ENCODE measurements around the gene ZER1.

Gene ZER1

DNA sequence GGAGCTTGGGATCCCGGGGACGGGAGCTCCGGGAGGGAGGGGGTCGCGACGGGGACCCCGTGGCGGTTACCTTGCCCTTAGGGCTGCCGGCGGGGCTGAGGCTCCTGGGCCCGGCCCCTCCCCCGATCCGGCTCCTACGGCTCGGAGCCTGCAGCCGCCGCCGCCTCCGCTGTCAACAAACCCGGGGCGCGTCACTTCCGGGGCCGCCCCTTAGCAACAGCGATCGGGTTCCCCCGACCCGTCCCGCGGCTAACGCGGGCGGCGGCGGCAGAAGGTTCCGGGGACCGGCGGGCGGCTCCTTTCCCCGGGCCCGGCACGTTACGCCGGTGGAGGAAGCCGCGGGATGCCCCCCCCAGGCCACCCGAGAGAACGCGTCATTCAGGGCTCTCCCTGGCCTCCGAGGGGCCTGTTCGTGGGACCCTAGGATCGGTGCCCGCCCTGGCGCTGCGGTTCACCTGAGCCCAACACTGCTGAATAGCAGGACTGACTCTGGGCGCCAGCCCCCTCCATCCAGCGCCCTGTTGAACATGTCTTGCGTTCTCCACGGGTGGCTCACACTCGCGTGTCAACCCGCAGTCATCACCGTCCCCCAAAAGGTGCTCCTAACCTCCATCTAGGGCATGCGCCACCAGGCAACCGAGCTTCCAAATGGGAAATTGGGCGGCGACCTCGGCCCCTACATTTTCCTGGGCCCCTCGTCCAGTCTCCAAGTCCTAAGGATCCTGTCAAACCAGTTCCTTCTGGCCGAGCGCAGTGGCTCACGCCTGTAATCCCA is at the start of gene ZER1:
Gene ZER1, minus strand, starts transcription at position 183 of the 775 bp plus-strand sequence. CDS start 16,362 bp downstream, outside the sequence.
- H3K27ac Mint-ChIP-seq, result peak within 1 kb of the TSS; percentile 93
- H3K36me3 Mint-ChIP-seq (ENCODE audit: low read depth), result peaks cover 16% of the 10 kb centered on the region
- intact Hi-C loops (cut with micrococcal nuclease), result loop anchor here (1.0 kb wide), 1 partner anchor 15 kb away; the partner anchor contains the start of gene TBC1D13
- peaks cover 36% of the 10 kb centered on the region for H3K4me1 Mint-ChIP-seq (ENCODE audit: low read depth)
- H3K9me3 Mint-ChIP-seq, result peaks cover 16% of the 10 kb centered on the region
- peak within 1 kb of the TSS; percentile 92 for H3K4me3 Mint-ChIP-seq
- H3K27me3 Mint-ChIP-seq, result no peaks in the 10 kb centered on the region

GRCh38 chr9:128820665-128821583 is 49.2 kb upstream of the ZER1 start:
- H3K4me3 Mint-ChIP-seq, result no peak overlapping the region

GRCh38 chr9:128819716-128820664 is 48.3 kb upstream of the ZER1 start:
- no peak overlapping the region for H3K27ac Mint-ChIP-seq
- no peak overlapping the region for H3K4me3 Mint-ChIP-seq
- intact Hi-C loops (cut with micrococcal nuclease), result no loop called here
- peaks cover 44% of the 10 kb centered on the region for H3K36me3 Mint-ChIP-seq (ENCODE audit: low read depth)
- H3K27me3 Mint-ChIP-seq, result peaks cover 6% of the 10 kb centered on the region
- peaks cover 26% of the 10 kb centered on the region for H3K4me1 Mint-ChIP-seq (ENCODE audit: low read depth)
- H3K9me3 Mint-ChIP-seq, result no peaks in the 10 kb centered on the region

More at GRCh38 chr9:128820665-128821583, 49.2 kb upstream of the ZER1 start:
- H3K4me1 Mint-ChIP-seq (ENCODE audit: low read depth), result peaks cover 26% of the 10 kb centered on the region
- peaks cover 3% of the 10 kb centered on the region for H3K27me3 Mint-ChIP-seq
- H3K9me3 Mint-ChIP-seq, result no peaks in the 10 kb centered on the region
- H3K36me3 Mint-ChIP-seq (ENCODE audit: low read depth), result peaks cover 53% of the 10 kb centered on the region
- intact Hi-C loops (cut with micrococcal nuclease), result no loop called here
- no peak overlapping the region for H3K27ac Mint-ChIP-seq

GRCh38 chr9:128818839-128819715 is 47.4 kb upstream of the ZER1 start:
- Mint-ChIP-seq H3K9me3 (no peaks in the 10 kb centered on the region), H3K4me1 (ENCODE audit: low read depth) (peaks cover 26% of the 10 kb centered on the region), H3K4me3 (peak overlapping the region; percentile 74), H3K27me3 (peaks cover 6% of the 10 kb centered on the region), H3K36me3 (ENCODE audit: low read depth) (peaks cover 35% of the 10 kb centered on the region), H3K27ac (peak overlapping the region; percentile 83)
- intact Hi-C loops (cut with micrococcal nuclease), result no loop called here

GRCh38 chr9:128818099-128818838 is 46.5 kb upstream of the ZER1 start, which contains the start of gene ENDOG:
TSS of gene ENDOG (plus strand) at chr9:128818500. CDS start at chr9:128818685, 185 bp downstream.
- peaks cover 6% of the 10 kb centered on the region for H3K27me3 Mint-ChIP-seq
- peak within 1 kb of the TSS; percentile 83 for H3K27ac Mint-ChIP-seq
- H3K4me1 Mint-ChIP-seq (ENCODE audit: low read depth), result peaks cover 26% of the 10 kb centered on the region
- H3K4me3 Mint-ChIP-seq, result peak within 1 kb of the TSS; percentile 74
- no peaks in the 10 kb centered on the region for H3K9me3 Mint-ChIP-seq
- H3K36me3 Mint-ChIP-seq (ENCODE audit: low read depth), result peaks cover 27% of the 10 kb centered on the region
- intact Hi-C loops (cut with micrococcal nuclease), result no loop called here

DNA sequence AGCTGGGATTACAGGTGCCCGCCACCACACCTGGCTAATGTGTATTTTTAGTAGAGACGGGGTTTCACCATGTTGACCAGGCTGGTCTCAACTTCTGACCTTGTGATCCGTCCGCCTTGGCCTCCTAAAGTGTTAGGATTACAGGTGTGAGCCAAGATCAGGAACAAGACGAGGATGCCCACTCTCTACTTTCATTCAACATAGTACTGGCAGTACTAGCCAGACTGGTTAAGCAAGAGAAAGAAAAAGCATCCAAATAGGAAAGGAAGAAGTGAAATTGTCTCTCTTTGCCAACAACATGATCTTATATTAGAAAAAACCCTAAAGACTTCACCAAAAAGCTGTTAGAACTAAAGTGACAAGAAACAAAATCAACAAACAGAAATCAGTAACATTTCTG is 39.1 kb upstream of the ZER1 start:
- Mint-ChIP-seq H3K36me3 (ENCODE audit: low read depth) (peaks cover 37% of the 10 kb centered on the region), H3K4me1 (ENCODE audit: low read depth) (no peaks in the 10 kb centered on the region), H3K27ac (no peak overlapping the region), H3K9me3 (no peaks in the 10 kb centered on the region), H3K27me3 (peaks cover 4% of the 10 kb centered on the region), H3K4me3 (no peak overlapping the region)
- intact Hi-C loops (cut with micrococcal nuclease), result no loop called here

DNA sequence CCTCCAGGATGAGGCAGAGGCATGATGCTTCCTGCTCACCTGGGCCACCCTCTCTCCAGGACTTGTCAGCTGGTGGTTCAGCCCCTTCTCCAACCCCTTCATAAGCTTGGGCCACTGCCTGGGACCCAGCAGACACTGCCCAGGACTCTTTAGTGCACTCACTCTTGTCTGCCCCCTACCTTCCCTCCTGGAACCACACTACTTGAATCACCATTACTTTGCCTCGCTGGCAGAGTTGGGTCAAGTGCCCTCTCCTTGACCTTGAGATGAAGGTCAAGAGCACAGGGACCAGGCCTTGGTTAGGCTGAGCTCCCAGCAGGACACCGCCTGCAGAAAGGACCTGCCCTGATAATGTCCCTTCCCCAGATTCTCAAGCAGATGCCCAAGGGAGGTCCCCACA is 38.1 kb upstream of the ZER1 start:
- Mint-ChIP-seq H3K4me3 (no peak overlapping the region), H3K4me1 (ENCODE audit: low read depth) (no peaks in the 10 kb centered on the region), H3K36me3 (ENCODE audit: low read depth) (peaks cover 46% of the 10 kb centered on the region), H3K27me3 (no peaks in the 10 kb centered on the region), H3K9me3 (no peaks in the 10 kb centered on the region), H3K27ac (no peak overlapping the region)
- intact Hi-C loops (cut with micrococcal nuclease), result no loop called here

- no peak overlapping the region for H3K4me3 Mint-ChIP-seq
- H3K9me3 Mint-ChIP-seq, result no peaks in the 10 kb centered on the region
- intact Hi-C loops (cut with micrococcal nuclease), result no loop called here
- H3K27ac Mint-ChIP-seq, result no peak overlapping the region
- no peaks in the 10 kb centered on the region for H3K27me3 Mint-ChIP-seq
- no peaks in the 10 kb centered on the region for H3K4me1 Mint-ChIP-seq (ENCODE audit: low read depth)
- H3K36me3 Mint-ChIP-seq (ENCODE audit: low read depth), result peaks cover 53% of the 10 kb centered on the region
Observed at GRCh38 chr9:128809036-128809599, 37.4 kb upstream of the ZER1 start.

GRCh38 chr9:128808543-128808942 is 36.8 kb upstream of the ZER1 start:
- H3K27me3 Mint-ChIP-seq, result no peaks in the 10 kb centered on the region
- no peak overlapping the region for H3K27ac Mint-ChIP-seq
- no peaks in the 10 kb centered on the region for H3K9me3 Mint-ChIP-seq
- no peaks in the 10 kb centered on the region for H3K4me1 Mint-ChIP-seq (ENCODE audit: low read depth)
- no peak overlapping the region for H3K4me3 Mint-ChIP-seq
- H3K36me3 Mint-ChIP-seq (ENCODE audit: low read depth), result peaks cover 59% of the 10 kb centered on the region
- intact Hi-C loops (cut with micrococcal nuclease), result no loop called here

- intact Hi-C loops (cut with micrococcal nuclease), result no loop called here
- Mint-ChIP-seq H3K4me3 (no peak overlapping the region), H3K4me1 (ENCODE audit: low read depth) (no peaks in the 10 kb centered on the region), H3K27me3 (no peaks in the 10 kb centered on the region), H3K9me3 (no peaks in the 10 kb centered on the region), H3K36me3 (ENCODE audit: low read depth) (peaks cover 66% of the 10 kb centered on the region), H3K27ac (no peak overlapping the region)
Observed at GRCh38 chr9:128807827-128808226, 36.1 kb upstream of the ZER1 start.

DNA sequence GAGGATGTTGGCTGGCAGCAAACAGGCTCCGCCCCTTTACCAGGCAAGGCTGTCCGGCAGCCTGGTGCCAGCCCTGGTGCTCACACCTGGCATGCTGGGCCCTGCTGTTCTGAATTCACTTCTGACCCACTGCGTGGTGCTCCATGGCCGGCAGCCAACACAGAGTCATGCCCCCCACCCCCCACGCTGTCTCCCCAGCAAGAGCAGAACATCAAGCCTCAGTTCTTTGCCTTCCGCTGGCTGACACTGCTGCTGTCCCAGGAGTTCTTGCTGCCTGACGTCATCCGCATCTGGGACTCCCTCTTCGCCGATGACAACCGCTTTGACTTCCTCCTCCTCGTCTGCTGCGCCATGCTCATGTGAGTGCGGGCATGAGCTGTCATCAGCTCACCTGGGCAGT is 33.9 kb upstream of the ZER1 start:
- Mint-ChIP-seq H3K27ac (no peak overlapping the region), H3K27me3 (no peaks in the 10 kb centered on the region), H3K9me3 (no peaks in the 10 kb centered on the region), H3K4me1 (ENCODE audit: low read depth) (no peaks in the 10 kb centered on the region), H3K4me3 (no peak overlapping the region), H3K36me3 (ENCODE audit: low read depth) (peaks cover 87% of the 10 kb centered on the region)
- intact Hi-C loops (cut with micrococcal nuclease), result no loop called here

GRCh38 chr9:128802482-128802881 is 30.8 kb upstream of the ZER1 start:
- peaks cover 98% of the 10 kb centered on the region for H3K36me3 Mint-ChIP-seq (ENCODE audit: low read depth)
- no peak overlapping the region for H3K27ac Mint-ChIP-seq

More at GRCh38 chr9:128802482-128802881, 30.8 kb upstream of the ZER1 start:
- no peaks in the 10 kb centered on the region for H3K27me3 Mint-ChIP-seq
- H3K9me3 Mint-ChIP-seq, result no peaks in the 10 kb centered on the region
- H3K4me3 Mint-ChIP-seq, result no peak overlapping the region
- intact Hi-C loops (cut with micrococcal nuclease), result no loop called here
- no peaks in the 10 kb centered on the region for H3K4me1 Mint-ChIP-seq (ENCODE audit: low read depth)

All from dendritic cell treated with granulocyte-macrophage colony-stimulating factor and Interleukin-4, amounts not matched to agents 40 ng/mL and 50 ng/mL, for 4 days (primary cell).